Caki2 (cell line): ENCODE measurements around the gene PNMA6E. TPM values are rescaled to one million over a fixed set of nuclear protein-coding genes. Genes with fewer than 3 reads are reported as not detected.

Experiments used
- DNase-seq: peaks from one replicate; pipeline ENCODE4 v3.0.0-alpha.2; 2015; ENCODE audit warnings: low read depth
- in situ Hi-C: cut with HindIII; loops from 2 replicates; pipeline ENCODE4 v1.10.0; 2016; ENCODE audit warnings: low sequenced_read_pairs, low pct_unique_long_range_greater_than_20kb, mixed read lengths
- total RNA-seq: library from RNA; depleted of rRNA; stranded (reverse); fragments of >200 nt; shearing (Covaris generic); gene quantifications from 2 replicates; pipeline ENCODE4 v1.2.3, GENCODE V29; 2014; ENCODE audit warnings: low replicate concordance

Gene PNMA6E
- total RNA-seq, 1 experiment from 2014 or later = 0.03 TPM

DNA sequence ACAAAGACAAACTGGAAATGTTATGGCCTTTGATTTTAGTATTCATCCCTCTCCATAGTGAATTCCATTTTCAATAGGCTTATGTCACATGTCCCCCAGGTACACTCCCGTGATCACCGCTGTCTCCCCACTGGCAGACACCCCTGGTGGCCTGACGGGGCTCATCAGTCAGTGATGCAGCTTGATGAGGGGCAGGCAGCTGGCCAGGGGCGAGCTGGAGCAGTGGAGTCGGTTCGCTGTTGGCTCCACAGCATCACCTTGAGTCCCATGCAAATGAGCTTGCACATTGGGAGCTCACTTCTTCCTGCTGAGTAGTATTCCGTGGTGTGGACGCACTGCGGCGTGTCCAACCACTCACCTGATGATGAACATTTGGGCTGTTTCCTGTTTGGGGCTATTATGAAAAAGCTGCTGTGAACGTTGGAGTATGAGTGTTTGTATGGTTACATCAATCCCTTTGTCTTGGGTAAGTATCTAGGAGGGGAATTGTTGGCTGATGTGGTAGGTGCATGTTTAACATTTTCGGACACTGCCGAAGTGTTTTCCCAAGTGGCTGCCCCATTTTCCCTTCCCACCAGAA lies 39.5 kb upstream of the PNMA6E start:
- no peak for DNase-seq
- in situ Hi-C loops = no loop called here

GRCh38 chrX:153439977-153440376 lies 38.8 kb upstream of the PNMA6E start:
- in situ Hi-C loops = no loop called here
- no peak for DNase-seq

DNA sequence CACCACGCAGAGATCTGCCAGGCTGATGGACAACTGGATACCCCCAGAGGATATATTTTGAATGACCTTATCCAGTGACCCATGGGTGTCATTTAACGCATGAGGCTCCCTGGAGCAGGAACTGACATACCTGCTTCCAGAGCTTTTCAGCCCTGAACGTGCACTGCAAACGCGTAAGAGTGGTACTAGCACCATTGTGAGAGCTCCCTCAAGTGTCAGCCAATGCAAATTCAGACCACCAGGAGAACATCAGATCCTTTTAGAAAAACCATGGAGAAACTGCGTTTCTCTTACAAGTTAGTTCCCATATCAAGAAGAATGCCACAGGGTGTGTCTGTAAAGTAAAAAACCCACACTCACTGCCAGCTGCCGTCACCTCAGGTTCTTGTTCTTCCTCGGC lies 37.4 kb upstream of the PNMA6E start:
- in situ Hi-C loops = no loop called here
- DNase-seq = peak; percentile 25

DNA sequence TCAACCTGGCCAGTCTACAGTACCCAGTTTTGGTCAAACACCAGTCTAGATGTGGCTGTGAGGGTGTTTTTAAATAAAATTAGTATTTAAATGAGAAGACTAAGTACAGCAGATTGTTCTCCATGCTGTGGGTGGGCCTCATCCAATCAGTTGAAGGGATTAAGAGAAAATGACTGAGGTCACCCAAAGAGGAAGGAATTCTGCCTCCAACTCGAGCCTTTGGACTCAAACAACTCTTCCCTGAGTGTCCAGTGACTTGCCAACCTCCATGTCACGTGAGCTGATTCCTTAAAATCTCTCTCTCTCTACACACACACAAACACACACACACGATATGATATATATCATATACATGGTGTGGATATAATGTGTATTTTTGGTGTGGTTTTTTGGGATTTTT lies 34.7 kb upstream of the PNMA6E start:
- DNase-seq = no peak
- in situ Hi-C loops = no loop called here

GRCh38 chrX:153434801-153435200 lies 33.7 kb upstream of the PNMA6E start:
- DNase-seq = peak; percentile 49
- in situ Hi-C loops = no loop called here

- DNase-seq = no peak
- in situ Hi-C loops = no loop called here
These were observed 32.7 kb upstream of the PNMA6E start for GRCh38 chrX:153433781-153434285.

- in situ Hi-C loops = no loop called here
These were observed 32.1 kb upstream of the PNMA6E start for GRCh38 chrX:153433161-153433680.

DNA sequence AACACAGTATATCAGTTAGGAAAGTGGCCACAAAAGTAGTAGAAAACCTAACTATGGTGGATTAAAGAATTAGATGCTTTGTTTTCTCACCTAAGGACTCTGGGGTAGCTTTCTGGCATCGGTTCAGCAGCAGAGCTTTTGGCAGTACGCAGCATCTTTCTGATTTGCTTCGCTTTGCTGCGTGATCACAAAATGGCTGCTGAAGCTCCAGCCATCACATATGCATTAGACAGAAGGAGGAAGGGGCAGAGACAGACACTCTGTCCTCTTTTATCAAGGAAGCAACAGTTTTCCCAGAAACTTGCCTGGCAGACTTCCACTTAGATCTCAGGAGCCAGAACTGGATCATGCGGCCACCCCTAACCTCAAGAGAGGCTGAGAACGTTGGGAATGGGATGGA lies 29.6 kb upstream of the PNMA6E start:
- in situ Hi-C loops = no loop called here
- DNase-seq = no peak

More at GRCh38 chrX:153433161-153433680, 32.1 kb upstream of the PNMA6E start:
- DNase-seq = no peak

GRCh38 chrX:153426204-153426603 lies 25.1 kb upstream of the PNMA6E start:
- DNase-seq = no peak
- in situ Hi-C loops = no loop called here

DNA sequence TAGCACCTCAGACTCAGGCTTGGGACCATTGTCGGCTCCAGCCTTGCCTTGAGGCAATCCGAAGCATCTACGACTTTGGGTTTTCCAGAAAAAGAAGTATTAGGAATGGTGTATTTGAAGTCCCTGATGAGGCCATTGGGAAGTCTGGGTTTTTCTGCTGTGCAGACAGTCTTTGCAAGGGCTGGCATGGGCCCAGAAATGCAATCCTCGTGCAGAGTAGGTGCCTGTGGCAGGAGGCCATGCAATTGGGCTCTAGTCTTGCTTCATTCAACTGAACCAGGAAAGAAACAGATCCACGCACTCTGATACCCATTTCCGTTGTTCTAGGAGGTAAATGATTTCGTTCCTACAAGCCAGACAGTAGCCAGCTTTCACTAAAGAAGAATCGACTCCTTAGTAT lies 22.5 kb upstream of the PNMA6E start:
- in situ Hi-C loops = no loop called here
- DNase-seq = no peak

DNA sequence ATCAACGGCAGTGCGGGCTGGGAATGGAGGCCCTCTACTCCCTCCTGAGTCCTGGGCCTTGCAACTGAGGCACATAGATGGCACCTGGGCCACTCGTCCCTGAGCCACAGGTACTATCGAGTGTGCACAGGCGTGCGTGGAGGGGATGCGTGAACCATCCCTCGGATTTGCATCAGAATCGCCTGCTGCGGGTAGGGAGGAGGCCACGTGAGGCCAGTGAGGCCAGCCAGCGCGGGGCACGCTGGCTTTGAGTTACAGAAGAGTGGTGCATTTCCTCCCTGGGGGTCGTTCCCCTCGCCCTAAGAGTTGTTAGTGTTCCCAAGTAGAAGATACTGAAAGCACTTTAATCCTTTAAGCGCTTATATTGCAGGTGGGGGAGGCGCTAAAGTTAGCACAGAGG lies 20.7 kb upstream of the PNMA6E start:
- in situ Hi-C loops = no loop called here

DNA sequence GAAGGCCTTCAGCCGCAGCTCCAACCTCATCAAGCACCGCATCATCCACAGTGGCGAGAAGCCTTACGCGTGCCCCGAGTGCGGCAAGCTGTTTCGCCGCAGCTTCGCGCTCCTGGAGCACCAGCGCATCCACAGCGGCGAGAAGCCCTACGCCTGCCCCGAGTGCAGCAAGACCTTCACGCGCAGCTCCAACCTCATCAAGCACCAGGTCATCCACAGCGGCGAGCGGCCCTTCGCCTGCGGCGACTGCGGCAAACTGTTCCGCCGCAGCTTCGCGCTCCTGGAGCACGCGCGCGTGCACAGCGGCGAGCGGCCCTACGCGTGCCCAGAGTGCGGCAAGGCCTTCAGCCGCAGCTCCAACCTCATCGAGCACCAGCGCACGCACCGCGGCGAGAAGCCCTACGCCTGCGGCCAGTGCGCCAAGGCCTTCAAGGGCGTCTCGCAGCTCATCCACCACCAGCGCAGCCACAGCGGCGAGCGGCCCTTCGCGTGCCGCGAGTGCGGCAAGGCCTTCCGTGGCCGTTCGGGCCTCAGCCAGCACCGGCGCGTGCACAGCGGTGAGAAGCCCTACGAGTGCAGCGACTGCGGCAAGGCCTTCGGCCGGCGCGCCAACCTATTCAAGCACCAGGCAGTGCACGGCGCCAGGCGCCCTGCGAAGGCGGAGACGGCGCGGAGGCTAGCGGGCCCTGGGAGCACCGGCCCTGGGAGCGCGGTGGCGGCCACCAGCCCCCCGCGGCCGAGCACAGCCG lies 19.9 kb upstream of the PNMA6E start:
- in situ Hi-C loops = no loop called here

More for the DNA sequence above, 20.7 kb upstream of the PNMA6E start:
- no peak for DNase-seq

GRCh38 chrX:153417637-153418036 lies 16.5 kb upstream of the PNMA6E start:
- in situ Hi-C loops = no loop called here
- no peak for DNase-seq

More for the DNA sequence above, 19.9 kb upstream of the PNMA6E start:
- DNase-seq = no peak

DNA sequence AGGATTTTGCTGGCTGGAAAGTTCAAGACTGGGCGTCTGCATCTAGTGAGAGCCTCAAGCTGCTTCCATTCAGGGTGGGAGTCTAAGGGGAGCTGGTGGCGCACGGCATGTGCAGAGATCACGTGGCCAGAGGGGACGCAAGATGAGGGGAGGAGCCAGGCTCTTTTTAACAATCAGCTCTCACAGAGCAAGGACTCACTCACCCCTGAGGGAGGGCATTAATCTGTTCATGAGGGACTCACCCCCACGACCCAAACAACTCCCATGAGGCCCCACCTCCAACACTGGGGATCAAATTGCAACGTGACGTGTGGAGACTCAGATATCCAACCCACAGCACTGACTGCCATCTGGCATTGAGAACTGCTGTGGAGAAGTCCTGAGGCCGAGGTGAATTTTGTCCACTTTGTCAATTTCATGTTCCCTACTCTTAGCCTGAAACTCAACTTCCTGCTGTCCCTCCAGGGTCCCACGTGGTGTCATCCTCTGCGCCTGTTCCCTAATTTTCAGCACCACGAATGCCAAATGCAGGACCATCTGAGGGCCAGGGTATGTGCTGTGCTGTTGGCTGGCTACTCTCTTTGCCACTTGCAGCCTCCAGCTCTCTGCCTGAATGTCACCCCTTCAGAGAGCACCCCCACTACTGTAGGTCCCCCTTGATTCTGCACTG lies 15.8 kb upstream of the PNMA6E start:
- in situ Hi-C loops = no loop called here

GRCh38 chrX:153414856-153415510 lies 13.8 kb upstream of the PNMA6E start:
- no peak for DNase-seq
- in situ Hi-C loops = no loop called here

More for the DNA sequence above, 15.8 kb upstream of the PNMA6E start:
- DNase-seq = no peak

- DNase-seq = no peak
- in situ Hi-C loops = no loop called here
These were observed 12.6 kb upstream of the PNMA6E start for GRCh38 chrX:153413731-153414130.

- DNase-seq = no peak
- in situ Hi-C loops = no loop called here
These were observed 11.9 kb upstream of the PNMA6E start for GRCh38 chrX:153412746-153413720.
